HG02571 (cell line): Measurements from ENCODE around the gene SALL3.

ENCODE experiments used
- ATAC-seq: cut with Tn5 transposase; IDR thresholded peaks from one replicate; pipeline ENCODE4 v1.9.1; 2021; ENCODE audit warnings: mild to moderate bottlenecking, moderate library complexity; ENCODE audit not compliant: unreplicated experiment

The SALL3 gene

DNA sequence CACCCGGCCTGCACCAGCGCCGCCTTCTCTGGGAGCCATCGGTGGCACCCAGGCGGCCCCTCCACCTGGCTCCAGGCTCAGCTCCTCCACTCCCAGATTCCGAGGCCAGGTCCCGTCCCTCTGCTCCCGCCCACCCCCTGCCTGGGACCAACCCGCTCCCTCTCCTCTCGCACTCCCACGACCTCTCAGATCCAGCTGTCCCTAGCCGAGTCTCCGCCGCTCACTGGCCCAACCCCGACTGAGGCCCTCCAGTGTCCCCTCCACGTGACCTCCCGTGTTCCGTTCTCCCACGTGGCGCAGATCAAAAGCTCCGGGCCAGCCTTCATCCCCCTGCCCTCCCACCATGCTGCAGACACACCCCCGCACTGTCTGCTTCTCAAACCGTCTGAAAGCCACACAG, 14.4 kb upstream of the SALL3 start:
- no peak for ATAC-seq

DNA sequence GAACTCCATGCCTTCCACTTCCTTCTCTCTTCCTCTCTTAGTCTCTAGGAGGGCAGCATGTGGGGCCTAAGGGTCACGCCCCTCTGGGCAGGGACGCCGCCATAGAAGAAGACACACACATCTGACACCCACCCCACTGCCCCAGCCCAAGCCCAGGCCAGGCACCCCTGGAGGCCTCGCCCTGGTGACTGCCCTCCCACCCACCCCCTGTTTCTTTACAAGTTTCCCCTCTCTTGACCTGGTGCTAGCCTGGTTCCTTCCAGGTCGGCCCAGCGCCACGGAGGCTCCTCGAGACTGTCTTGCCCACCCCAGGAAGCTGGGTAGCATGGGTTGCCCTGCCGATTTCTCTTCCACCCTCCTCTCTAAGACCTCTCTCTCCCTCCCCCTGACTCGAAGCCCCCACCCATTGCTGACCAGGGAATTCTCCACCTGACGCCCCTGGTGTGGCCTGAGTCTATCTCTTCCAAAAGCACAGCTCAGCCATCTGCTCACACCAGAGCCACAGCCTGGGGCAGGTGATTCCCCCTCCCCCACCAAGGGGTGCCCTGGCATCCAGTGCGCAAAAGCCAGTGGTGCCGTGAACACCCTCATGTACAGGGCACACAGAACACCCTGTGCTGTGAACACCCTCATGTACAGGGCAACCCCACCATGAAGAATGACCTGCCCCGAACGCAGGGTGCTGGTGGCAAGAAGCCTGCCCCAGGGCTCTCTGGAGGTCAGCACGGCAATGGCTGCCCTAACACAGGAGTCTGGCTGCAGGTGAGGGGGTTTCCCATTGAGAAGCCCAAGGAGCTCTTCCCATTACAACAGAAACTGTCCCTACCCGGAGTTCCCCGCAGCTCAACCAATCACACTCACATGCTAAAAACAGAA, 13.5 kb upstream of the SALL3 start:
- no peak for ATAC-seq

DNA sequence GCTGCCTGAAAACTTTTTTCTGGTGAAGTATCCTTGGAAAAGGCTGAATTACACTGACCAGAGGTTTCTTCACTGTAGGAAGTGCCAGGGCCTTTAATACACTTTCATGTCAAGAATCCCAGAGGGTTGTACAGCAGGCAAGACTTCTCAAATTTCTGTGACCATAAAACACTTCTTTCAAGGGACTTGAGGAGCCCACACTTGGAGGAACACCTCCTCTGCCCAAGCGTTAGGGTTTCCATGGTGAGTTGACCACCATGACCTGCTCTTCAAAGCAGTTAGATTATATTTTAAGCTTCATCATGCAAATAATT, 12.9 kb upstream of the SALL3 start:
- ATAC-seq, result no peak

DNA sequence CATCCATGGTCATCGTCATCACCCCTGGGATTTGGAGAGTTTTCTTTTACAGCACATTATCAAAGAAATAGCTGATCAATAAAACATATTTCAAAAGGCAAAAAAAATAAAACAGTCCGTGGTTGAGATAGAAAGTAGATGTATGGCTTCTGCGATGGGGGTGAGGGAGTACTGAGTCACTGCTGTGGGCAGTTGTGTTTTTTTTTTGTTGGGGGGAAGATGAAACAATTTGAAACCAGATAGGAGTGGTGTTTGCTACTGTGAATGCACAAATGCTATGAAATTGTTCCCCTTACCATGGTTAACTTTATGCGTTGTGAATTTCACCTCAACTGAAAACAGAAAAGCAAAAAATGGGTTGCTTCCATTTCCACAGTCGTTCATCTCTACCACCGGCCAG, 11.9 kb upstream of the SALL3 start:
- no peak for ATAC-seq

DNA sequence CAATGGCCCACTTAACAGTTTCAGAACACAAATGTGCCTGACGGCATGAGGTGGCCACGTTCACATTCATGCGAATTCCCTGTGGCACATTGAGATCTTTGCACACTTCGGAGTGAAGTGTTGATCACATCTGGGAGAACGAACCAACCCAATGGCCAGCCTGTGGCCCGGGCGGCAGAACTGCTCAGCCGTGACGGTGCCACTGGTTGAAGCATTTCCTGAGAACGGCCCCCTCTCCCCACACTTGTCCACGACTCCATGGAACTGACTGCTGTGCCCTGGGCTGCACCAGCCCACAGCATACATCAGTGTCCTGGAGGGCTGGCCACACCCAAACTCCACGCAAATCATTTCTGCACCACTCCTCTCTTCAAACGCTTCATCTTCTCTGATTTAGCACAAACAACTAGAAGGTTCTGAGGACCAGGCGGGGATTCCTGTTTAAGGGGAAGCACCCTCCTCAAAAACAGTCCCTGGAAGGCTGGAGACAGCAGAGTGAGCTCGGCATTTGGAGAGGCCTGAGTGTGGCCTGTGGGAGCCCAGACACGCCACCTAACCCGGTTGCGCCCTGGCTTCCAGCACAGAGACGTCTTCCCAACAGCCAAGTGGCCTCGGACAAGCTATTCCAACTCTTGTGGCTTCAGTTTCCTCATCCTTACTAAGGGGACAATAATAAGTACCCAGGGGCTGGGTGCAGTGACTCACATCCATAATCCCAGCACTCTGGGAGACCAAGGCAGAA, 9.9 kb upstream of the SALL3 start:
- no peak for ATAC-seq

DNA sequence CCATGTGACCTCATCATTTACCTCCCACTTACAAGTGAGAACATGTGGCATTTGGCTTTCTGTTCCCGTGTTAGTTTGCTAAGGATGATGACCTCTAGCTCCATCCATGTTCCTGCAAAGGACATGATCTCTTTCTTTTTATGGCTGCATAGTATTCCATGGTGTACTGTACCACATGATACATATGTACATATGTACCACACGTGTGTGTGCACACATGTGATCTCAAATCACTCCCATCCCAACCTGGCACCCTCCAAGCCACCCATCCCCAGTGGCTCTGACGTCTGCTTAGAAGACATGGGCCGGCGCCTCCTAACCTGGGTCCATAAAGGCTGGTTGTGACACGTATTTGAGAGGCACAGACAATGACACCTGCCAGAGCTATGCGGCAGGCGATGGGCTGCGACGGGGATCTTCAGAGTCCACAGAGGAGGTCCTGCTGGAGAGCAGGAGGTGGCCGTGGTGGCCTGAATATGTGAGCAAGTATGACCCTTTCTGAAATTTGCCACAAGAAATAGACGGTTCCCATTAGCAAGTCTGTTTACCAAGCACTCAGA, 8.8 kb upstream of the SALL3 start:
- no peak for ATAC-seq

DNA sequence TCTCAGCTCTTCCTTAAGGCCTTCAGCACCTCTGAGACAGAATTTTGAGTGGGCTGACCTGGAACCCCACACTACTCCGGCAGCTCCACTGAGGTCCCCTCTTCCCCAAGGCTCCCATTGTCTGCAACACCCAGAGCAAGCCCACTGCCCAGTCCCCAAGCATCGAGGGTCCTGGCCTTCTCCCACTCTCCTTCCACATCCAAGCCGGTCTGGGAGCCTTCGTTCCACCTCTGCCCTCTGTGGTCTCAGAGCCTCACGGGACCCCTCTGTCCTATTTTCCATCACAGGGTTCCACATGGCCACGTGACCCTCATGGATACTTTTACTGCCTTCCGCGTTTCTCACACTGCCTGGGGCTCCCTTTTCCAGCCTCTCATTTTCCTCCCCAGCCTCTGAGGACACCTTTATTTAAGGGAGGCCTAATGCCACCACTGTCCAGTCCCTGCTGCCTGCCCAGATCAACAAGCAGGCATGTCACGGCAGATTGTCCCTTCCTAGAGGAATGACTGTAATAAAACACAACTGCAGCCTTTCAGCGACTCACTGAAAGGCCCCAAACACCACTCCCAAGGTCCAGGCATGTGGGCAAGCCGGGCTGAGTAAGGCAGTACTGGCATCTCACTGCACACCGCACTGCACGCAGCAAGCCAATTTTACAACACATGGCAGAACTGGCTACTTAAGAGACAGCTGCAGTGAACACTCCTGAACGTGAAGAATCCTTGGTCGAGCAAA, 7.9 kb upstream of the SALL3 start:
- ATAC-seq, result no peak

DNA sequence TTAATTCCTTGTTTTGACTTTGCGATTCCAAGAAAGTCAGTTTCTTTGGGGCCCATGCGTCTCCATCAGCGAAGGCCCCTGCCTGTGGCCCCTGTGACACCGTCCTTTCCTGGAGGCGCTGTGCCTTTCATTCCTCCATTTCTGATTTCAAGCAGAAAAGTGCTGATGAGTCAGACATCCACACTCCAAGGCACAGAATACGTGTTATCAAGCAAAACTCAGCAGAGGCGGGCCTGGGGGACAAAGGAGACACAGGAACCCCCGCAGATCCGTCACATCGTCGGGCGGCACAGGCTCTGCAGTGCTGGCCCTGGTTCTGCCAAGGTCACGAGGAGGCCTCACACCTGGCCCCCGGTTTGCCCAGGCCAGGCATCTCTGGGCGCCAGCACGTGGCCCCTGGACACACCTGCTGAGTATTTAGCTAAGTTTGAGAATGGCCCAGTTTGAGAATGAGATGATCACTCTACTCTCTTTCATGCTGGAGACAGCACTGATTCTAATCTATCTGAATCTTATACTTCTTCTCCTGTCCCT, 7.2 kb upstream of the SALL3 start:
- no peak for ATAC-seq

DNA sequence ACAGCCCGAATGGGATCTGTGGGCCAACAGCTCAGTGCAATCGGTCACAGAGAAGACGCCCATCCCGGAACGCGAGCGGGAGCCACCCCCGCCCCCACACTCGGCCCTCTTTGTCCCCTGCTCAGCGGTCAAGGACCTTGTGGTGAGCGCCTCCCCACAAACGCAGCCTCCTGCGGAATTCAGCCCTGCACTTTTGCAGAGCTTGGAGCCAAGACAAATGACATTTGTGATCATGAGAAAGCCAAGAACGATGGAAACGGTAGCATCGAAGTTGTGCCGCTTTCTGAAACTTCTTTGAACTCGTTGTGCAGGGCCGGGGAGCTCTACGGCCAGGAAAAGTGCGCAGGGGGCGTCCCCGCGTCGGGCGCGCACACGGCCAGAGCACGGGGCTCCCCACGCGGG, 6.7 kb upstream of the SALL3 start:
- ATAC-seq, result no peak

DNA sequence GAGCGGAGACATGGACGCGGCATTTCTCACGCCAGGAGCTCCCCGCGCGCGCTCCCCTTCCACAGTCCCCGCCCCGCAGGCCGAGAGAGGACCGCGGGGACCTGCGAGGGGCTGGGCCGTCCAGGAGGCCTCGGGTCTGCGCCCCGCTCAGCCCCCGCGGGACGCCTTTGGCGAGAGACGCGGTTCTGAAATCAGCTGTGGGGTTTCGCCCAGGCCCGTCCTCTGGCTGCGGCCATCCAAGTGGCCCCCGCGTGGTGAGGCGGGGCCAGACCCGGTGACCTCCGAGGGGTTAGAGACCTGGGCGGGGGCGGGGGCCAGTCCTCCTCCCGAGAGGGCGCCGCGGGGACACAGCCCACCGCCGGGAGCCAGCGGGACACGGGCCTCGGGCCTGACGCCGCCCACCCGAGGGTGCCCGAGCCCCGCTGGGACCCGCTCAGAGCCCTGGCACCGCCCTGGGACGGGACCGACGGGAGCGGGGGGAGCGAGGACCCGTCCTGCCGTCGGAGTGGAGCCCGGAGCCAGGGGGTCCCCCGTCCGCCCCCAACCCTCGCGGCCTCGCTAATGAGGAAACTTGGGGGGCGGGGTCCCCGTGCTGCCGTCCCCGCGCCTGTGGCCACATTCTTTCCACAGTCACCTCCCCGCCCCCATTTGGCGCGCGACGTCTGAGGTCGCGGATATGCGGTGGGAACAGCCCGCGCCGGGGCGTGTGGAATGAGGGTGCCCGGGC, 6.1 kb upstream of the SALL3 start:
- no peak for ATAC-seq

DNA sequence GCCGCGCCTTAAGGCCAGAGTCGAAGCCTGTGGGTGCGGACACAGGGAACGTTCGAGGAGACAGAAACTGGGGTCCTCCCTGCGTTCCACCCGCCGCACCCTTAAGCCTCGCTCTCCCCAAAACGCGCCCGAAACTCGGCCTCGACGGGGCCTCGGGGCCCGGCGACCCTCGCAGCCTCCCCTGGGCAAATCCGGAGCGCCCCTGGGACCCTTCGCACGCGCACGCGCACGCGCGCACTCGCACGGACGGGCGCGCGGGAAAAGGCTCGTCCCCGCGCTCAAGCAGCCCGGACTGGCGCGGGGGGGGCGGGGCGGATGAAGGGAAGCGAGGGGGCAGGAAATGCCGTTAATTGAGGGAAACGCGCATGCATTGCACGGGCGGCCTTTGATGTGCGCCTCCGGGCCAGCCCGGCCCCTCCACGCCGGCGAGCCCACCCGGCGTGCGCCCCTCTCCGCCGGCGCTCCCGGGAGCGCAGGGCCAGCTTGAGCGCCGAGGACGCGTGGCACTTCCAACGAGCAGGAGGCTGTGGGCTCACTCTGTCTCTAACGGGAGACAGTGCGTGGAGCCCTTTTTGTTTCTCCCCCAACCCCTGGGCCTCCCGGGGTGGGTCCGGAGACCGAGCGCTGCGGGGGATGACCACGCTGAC, 5.4 kb upstream of the SALL3 start:
- ATAC-seq, result no peak

DNA sequence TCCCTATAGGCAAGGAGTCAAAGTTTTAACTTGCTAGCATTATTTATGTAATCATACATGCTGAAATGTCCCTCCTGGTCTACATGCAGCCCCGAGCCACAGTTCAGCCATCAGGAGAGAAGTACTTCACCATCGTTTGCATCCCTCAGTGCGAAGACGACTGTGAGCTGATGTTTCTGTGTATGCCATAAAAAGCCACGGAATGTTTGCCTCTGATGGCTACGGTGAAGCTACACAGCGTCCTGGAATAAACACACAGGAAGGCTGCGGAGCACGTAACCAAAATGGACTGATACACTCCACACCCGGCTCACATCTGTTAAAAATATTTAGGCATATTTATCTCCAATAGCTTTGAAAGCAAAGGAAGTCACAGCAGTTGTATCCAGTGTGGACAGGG, 4.3 kb upstream of the SALL3 start:
- ATAC-seq, result no peak

DNA sequence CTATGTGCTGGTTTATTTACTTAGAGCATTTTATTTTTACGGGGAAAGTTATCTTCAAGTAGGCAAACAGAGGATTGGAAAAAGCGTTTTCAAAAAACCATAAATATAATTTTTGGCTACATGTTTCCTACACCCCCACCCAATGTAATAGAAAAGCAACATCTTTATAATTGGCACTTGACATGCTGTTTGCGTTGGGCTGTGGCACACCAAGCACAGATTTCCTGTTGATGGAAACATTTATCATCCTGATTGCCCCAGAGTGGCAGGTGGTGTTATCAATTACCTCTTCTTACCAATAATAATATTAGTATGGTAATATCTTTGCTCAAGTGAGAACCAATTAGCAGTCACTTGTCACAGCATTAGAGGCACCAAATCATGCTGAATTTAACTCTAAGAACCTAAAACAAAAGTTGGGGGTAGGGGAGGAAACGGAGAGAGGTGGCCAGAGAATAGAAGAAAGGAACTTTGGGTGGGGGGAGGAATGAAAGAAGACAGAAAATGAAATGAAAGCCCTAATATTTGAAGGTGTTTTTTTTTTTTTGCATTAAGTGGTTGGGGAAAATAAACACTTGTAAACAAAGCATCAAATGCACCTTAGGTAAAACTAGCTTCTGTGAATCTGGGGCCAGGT, 3.8 kb upstream of the SALL3 start:
- ATAC-seq, result no peak

DNA sequence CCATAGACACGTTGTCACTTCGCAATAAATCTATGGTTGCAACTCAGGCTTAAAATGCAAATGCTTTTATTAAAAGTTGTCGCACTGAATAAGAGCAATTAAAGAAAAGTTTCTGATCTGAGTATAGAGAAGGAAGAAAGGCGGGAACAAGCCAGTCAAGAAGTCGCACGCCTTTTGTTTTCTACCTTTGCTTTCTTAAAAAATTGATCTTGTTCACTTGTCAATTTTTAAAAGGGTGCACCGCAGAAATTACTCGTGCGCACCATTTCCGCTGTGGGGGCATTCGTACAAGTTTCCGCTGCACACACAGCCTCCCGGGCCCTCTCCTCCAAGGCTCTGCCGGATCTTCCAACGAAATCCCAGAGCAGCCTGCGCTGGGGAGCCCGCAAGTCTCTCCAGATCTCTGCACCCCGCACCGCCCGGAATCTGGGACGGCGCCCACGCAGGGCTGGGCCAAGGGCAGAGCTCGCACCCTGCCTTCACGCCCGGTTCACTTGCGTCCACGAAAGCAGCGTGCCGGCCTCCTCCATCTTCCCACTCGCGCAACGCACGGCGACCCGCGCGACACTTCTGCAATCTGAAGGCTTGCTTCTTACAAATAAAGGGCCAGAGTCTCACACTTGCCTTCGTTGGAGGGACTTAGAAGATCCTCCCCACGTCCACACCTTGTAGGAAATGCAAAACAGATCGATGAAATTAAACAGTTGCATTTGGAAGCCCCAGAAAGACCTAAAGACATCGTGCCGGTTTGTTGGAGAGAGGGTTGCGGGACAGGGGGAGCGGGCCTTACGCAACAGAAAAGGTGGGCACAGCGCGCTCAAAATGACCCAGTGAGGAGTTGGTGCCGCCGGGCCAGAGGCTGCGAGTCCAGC, 2.6 kb upstream of the SALL3 start:
- no peak for ATAC-seq

DNA sequence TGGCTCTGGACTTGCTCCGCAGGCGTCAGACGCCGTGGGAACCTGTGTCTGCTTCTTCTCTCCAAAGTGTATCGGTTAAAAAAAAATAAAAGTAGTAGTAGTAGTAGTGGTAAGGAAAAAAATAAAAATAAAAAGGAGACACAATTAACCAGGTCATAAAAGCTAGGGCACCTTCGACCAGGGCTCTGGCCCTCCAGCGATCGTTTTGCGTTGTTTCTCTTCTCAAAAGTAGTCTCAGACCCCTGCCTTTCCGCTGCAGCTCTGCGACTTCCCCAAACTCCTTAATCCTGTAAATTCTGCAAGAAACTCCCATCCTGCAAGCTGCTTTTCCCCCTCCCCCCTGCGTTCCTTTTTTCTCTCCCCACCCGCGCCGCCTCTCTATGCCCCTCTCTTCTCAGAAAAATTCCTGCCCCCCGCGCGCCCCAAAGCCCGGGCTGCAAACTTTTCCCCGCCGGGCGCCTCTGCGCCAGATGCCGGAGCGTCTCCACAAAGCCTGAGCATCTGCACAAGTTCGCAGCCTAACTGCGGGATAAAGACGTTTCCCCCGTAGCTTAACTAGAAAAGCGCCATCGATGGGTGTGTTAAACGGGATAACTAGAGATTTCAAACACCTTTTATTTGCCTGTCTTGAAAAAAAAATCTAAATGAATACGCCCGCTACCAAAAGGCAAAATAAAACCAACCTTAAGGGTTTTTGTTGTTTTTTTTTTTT, 1.8 kb upstream of the SALL3 start:
- ATAC-seq, result no peak

DNA sequence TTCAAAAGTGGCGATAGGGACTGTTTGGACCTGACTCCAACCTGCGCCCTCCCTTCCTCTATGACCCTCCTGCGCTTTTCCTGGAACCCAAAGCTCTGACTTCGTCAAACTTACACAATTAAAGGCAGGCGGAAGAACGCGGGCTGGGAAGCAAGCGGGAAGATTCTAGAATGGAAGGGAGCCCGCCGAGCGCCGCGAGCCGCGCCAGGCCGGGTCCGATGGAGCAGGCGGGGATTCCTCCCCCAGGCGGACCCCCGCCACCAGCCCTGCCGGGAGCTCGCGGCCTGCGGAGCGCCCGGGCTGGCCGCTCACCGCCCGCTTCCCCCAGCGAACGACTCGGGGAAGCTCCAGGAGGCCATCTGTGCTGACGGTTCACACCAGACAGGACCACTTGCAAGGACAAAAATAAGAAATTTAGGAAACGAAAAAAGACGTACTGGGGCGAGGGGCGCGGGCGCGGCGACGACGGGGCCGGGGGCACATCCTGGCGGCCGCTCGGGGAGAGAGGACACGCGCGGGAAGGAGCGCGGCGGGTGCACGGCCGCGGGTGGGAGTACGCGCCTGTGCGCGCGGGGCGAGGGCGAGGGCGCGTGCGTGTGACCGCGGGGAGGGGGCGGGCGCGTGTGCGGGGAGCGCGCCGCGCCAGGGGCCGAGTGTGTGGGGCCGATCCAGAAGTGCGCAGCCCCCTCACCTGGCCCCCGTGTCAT, 1.1 kb upstream of the SALL3 start:
- no peak for ATAC-seq

DNA sequence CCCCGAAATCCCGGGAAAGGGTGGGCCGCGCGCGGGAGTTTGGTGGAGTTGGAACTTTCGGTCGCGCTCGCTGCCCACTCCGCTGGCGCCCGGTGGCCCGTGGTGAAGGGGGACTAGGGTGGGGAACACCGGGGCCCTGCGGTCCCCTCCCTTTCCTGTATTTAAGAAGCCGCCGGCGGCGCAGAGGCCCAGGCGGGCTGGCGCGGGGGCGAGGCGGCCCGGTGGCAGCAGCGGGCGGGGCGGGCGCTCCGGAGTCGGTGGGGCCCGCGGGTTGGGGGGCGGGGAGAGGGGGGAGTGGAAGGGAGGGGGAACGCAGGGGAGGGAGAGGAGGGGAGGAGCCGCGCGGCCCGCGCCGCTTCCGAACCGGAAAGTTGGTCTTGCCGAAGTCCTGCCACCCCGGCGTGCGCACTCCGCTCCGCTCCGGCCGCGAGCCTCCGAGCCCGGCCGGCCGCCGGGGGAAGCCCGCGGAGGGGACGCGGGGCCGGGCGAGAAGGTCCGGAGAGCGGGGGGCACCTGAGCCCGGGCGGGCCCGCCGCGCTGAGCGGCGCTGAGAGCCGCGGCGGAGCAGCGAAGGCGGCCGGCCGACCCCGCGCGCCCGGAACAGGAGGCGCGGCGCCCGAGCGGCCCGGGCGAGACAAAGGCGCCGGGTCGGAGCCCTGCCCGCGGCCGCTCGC, 425 bp upstream of the SALL3 start:
- ATAC-seq, result no peak
